Stimulated activated CD4-positive, alpha-beta T cell treated with anti-CD3 and anti-CD28 coated beads, TNF-alpha, amount 100 ng/mL, for 48 hours (primary cell): ENCODE results near the gene CRABP1.

Experiments
- DNase-seq, 3 donors: peaks; one replicate each; pipeline ENCODE4 v3.0.0-alpha.2; 2020; ENCODE audit warnings: low read depth in 3 of 3

Gene CRABP1

DNA sequence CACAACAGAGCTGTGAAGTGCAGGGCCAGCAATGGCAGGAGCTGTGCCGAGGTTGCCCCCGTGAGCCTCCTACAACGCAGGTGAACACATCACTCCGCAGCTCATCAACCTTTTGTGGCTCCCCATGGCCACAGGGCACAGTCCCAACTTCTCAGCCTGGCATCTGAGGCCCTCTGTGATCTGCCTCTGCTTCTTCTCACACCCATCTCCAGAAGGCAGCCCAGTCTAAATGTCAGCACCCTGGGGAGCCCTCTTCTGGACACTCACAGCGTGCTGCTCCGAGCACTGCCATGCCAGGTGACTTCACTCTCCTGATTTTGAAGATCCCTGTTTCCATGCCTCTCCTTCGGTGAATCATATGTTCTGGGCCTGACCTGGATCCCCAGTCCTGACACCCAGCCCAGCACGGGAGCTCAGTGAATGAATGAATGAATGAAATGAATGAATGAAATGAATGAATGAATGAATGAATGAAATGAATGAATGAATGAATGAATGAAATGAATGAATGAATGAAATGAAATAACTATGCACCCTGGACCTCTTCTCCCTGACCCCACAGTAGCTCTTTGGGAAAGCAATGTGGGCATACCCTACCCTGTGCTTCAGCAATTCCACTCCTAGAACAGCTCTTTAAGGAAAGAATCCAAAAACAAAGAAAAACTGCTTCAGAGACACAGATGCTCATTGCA is 22.9 kb upstream of the CRABP1 start:
- DNase-seq: no peak

- no peak for DNase-seq
Observed at GRCh38 chr15:78319588-78319987, 20.6 kb upstream of the CRABP1 start.

- DNase-seq: no peak
Observed at GRCh38 chr15:78320183-78320582, 20.0 kb upstream of the CRABP1 start.

GRCh38 chr15:78321041-78321570 is 19.0 kb upstream of the CRABP1 start:
- no peak for DNase-seq

DNA sequence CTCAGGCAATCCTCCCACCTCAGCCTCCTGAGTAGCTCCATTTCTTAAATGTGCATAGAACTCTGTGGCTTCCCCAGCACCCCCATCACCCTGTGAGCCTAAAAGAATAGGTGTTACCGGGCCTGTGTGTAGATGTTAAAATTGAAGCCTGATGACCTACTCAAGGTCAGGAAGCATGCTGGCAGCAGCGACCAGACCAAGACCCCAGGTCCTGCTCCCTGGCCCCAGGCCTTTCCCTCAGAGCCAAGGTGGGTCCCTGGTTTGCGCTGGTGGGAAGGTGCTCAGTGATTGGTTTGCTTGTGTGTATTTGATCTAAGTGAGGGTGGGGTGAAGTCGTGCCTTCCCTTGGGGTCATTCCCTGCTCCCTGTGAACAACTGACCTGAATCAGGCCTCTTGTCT is 18.4 kb upstream of the CRABP1 start:
- no peak for DNase-seq

DNA sequence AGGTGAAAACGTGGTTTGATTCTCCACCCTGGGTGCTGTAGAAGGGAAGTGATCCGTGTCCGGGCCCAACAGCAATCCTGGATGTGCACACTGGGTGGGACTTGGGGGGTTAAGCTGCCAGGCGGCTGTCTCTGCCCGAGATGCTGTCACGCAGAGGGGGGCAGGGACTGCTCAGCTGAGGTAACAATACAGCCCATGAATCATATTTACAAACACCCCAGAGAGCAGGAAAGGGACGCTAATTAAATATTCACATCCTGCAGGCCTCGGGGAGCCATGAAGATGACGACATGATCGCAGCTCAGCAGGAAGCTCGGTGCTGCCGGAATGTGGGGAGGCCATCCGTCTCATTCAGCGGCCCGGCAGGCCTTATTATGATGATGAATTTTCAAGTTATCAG is 17.9 kb upstream of the CRABP1 start:
- DNase-seq: no peak

DNA sequence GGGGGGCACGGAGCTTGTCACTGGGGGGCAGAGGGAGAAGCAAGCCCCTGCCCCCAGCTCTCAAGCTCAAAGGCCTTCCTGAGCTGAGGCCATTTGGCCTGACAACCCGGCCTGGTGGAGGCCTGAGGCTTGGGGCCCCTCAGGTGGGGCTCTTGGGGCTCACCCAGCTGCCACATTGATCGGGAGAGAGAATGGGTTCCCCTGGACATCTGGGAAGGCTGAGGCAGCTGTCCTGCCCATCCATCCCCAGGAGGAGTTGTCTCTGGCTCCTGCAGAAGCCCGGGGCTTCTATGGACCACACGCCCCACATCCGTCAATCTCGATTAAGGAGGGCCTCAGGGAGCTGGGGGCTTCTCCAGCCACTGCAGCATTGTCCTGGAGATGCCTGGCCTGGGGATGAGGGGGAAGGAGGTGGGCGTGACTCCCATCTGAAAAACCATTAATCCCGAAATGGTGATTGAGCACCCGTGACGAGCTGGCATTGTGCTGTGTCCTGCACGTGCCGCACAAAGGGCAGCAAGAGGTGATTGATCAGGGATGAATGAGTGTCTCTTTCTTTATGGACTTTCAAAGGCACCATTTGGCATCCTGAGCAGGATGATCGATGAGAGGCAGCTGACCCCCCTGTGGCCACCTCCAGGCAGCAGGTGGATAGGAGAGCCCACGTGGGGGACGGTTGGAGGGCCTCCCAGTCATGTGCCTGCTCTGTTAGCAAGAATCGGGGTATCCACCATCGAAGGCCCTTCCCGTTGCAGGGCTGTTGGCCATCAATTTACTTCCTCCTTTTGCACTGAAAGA is 17.2 kb upstream of the CRABP1 start:
- DNase-seq: no peak

GRCh38 chr15:78323693-78324092 is 16.5 kb upstream of the CRABP1 start:
- DNase-seq: no peak

DNA sequence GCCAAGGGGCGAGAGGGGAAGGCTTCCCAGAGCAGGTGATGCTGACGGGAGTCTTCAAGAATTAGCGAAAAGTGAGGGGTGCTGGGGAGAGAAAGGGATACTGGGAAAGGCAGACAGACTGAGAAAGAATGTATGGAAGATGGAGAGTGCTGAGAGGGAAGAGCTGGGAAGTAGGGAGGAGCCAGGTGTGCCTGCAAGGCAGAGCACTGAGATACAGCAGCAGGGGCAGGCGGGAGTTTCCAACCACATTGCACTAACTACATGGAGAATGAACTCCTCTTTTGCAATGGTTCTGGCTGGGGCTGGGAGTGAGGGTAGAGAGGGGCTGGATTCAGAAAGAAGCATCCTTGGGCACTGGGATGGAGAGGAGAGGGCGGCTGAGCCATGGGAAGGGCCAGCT is 16.0 kb upstream of the CRABP1 start:
- DNase-seq: no peak

GRCh38 chr15:78325092-78325843 is 14.9 kb upstream of the CRABP1 start:
- no peak for DNase-seq

GRCh38 chr15:78327466-78327865 is 12.7 kb upstream of the CRABP1 start:
- DNase-seq: no peak

DNA sequence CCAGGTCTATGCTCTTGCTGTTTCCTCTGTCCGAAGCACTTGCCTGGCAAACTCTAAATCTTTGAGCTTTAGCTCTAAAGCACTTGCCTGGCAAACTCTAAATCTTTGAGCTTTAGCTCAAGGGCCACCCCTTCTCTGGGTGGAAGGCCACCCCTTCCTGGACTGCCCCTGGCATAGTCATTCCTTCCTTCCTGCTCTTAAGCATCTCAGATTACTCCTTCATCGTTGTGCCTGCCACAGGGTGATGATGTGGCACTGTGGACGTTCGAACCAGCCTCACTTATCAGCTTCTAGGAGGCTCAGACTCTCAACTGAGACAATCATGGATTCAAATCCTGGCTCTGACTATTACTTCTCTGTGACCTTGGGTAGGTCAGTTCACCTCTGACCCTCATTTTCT is 10.5 kb upstream of the CRABP1 start:
- no peak for DNase-seq

- DNase-seq: no peak
Observed at GRCh38 chr15:78334845-78335244, 5.3 kb upstream of the CRABP1 start.

DNA sequence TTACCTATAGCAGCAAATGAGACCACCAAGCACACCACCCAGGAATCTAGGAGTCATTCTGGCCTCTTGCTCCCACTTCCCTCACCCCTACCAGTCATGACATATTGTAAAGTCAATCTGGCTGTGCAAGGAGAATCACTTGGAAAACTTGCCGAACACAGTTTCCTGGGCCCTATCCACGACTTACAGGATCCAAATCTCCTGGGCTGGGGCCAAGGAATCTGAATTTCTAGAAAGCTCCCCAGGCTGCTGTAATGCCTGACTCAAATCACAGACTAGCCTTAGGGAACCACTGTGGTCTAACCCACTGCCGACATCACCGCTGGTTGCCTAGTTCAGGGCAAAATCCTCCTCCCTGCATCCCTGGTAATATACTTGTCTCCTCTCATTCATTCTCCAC is 4.2 kb upstream of the CRABP1 start:
- DNase-seq: no peak

DNA sequence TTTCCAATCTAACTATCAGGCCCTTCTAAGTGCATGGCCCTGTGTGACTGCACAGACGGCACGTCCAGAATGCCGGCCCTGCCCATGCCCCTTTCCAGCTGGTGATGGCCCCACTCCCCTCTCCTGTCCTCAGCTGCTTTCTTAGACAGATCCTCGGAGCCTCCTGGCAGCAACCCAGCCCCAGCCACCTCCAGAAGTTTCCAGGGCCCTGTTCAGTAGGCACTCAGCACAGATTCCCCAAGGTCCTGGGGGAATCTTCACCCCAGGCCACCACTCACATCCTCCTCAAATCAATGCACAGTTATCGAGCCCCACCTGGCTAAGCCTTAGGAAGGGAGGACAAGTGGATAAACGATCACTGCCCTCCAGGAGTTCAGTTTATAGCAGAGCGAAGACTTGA is 1.4 kb upstream of the CRABP1 start:
- no peak for DNase-seq

- no peak for DNase-seq
Observed at GRCh38 chr15:78339559-78339958, 594 bp upstream of the CRABP1 start.

DNA sequence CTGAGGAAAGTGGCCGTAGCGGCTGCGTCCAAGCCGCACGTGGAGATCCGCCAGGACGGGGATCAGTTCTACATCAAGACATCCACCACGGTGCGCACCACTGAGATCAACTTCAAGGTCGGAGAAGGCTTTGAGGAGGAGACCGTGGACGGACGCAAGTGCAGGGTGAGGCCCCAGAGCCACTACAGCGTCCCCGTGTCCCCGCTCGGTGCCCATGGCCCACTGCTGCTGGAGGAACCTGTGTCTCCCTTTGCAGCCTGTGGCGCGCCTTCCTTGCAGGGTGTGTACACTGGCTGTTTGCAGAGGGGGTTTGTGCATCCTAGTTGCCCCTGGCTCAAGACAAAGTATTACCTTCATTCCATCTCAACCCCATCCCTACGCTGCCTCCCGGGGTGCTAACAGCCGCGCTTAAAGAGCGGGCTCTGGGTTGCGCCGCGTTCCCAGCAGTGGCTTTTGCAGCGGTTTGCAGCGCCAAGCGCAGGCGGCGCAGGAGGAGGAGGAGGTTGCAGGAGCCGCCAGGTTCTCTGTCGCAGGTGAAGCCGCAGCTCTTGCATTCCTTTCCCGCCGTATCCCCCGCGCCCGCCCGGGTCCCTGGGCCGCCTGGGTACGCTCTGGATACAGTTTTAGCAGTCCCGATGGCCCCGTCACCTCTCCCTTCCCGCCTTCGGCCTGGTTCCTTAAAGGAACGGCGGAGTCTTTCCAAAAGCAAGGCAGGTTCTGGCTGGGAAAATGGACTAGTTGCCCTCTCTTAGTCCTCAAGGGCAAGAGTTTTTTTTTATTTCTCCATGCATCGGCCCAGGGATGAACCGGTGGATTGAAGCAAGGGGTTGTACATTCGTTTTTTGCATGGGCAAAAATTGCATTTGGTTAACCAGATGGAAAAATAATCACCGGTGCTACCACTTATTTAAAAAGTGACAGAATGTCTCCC is 1.2 kb downstream of the CRABP1 start:
- no peak for DNase-seq

GRCh38 chr15:78342021-78342420 is 1.9 kb downstream of the CRABP1 start:
- DNase-seq: no peak

DNA sequence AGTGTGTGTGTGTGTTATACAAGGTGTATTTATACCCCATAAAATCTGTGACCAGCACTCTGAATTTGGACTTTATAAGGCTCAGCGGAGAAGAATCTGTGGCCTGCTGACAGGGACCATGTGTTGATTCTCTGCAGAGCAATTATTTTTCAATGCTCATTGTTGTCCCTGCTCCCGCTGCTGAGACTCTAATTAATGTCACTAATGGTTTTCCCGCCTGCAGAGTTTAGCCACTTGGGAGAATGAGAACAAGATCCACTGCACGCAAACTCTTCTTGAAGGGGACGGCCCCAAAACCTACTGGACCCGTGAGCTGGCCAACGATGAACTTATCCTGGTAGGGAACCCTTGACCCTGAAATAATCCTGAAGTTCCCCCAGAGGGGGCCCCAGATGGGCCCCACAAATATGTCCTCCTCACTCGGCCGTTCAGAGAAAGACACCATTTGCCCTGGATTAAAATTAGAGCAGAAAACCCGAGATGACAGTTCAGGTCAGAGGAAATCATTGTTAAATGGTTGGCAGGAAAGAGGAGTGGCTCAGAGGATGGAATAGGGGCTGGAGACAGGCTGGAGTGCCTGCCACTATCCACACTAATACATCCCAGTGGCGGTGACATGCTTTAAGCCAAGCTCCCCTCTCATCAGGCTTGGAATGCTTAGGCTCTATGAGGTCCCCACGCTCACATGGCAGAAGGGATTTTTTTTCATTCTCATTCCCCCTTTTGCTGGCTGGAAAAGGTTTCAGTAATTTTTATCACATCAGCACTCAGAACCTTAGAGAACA is 3.3 kb downstream of the CRABP1 start:
- DNase-seq: no peak

DNA sequence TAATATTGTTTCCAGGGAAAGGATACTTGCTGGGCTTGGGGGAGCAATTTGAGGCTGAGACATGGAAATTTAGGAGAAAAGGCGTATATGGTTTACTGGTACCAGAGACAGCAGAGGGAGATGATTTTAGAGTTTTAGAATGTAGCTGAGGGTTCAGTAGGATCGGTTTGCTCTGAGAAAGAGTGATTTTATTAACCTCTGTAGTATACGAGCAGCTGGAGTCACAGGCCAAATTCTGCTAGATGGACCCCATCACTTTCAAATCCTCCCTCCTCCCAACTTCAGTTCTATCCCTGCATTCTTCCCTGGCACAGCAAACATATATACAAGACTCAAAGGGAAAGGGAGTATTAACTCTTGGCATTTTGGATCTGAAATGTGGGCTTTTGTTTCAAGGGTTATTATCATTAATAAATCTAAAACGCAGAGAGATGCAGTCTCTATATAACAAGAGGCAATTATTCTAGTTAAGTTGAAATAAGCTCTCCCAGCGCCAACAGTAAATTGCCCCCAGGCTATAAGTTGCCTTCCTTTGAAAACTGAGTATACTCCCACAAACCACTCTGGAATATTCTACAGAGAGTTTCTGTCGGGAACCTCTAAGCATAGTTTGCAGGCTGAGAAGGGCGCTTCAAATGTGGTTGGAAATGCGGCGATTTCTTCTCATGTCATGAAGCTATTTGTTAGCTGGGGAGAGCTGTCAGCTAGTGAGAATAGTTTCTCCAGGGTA is 5.4 kb downstream of the CRABP1 start:
- DNase-seq: no peak
